ENCODE results near the gene ZC3H12C. TPM values are rescaled to one million over a fixed set of nuclear protein-coding genes. Genes with fewer than 3 reads are reported as not detected.

Gene ZC3H12C
- total RNA-seq, 2 experiments from 2014 or later, result 0.10 to 0.20 TPM

DNA sequence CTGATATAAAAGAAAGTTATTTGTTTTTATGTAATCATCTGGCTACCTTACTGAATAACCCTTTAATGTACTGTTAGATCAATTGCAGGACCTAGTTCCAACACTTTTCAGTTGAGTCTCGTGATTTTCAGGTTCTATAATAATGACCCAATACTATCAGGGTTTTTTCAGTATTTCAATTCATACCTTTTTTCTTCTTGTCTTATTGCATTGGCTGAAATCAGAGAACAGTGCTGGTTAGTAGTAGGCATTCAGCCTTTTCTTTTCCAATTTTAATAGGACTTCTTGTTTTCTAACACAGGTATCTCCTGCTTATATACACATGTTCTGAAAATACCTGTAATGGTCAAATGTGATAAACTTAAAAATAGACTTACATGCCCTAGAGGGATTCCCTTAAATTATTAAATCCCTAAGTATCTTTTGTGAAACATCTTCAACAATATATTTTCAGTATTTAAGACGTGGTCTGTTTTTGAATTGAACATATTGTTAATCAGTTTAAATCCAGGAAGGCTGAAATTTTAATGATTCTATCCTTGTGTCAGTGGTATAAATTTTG, 13.6 kb downstream of the ZC3H12C start:
- Mint-ChIP-seq H3K4me1 (no peaks in the 10 kb centered on the region), H3K27me3 (peaks cover 8% of the 10 kb centered on the region), H3K4me3 (no peak overlapping the region), H3K36me3 (no peaks in the 10 kb centered on the region), H3K9me3 (peaks cover 4% of the 10 kb centered on the region), H3K27ac (no peak overlapping the region)
- DNase-seq, result no peak

DNA sequence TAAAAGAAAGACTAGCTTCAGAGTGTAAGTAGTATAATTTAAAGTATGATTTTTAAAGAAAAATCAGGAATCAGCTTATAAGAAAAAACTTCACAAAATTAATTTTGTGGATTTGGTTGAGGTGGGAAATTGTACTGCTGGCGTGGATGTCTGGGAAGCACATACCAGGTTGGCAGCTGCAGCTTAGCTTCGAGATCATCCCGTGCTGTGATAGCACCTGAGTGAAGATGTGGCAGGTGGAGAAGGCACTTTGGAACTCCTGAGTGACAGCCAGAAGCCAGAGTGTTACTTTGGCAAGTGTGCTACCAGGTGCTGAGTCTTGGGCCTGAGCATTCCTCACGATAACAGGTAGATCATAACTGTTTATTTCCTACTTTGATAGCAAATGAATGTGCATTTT, 17.7 kb downstream of the ZC3H12C start:
- no peak for DNase-seq
- Mint-ChIP-seq H3K9me3 (peaks cover 4% of the 10 kb centered on the region), H3K27me3 (peaks cover 5% of the 10 kb centered on the region), H3K36me3 (no peaks in the 10 kb centered on the region), H3K27ac (no peak overlapping the region), H3K4me1 (no peaks in the 10 kb centered on the region), H3K4me3 (no peak overlapping the region)

DNA sequence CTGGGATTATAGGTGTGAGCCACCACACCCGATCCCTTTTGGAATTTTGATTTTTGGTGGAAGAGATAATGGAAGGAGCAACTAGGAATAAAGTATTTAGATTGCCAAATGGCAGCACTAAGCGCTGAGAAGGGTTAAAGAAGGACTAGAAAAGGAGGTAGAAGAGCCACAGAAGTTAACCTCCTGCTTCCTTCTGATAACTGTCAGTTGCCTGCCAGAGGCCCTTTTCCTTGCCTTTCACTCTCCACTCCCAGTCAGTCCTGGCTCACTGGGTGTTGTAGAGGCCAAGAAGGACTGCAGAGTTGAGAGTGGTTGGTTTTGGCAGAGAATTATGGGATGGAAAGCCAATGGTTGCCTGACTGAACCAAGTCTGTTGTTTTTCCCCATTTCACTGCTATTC, 19.3 kb downstream of the ZC3H12C start:
- no peaks in the 10 kb centered on the region for H3K9me3 Mint-ChIP-seq
- H3K27me3 Mint-ChIP-seq, result peaks cover 4% of the 10 kb centered on the region
- DNase-seq, result no peak
- no peaks in the 10 kb centered on the region for H3K36me3 Mint-ChIP-seq
- no peaks in the 10 kb centered on the region for H3K4me1 Mint-ChIP-seq
- H3K4me3 Mint-ChIP-seq, result no peak overlapping the region
- H3K27ac Mint-ChIP-seq, result no peak overlapping the region

DNA sequence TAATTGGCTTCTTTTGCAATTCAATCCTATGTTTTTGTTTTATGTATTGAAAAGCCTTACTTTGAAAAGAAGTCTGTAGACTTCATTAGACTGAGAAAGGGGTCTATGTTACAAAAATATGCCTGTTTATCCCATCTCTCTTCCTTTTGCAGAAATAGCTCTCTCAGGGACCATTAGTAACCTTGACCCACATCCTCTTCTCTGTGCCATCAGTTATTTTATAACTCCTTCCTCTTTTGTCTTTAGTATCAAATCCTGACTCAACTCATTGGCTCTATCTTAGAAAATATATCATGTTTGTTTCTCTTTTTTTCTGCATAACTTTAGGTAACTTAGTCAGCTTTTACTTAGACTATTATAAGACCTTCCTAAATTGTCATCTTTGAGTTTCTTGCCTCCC, 20.3 kb downstream of the ZC3H12C start:
- DNase-seq, result no peak
- H3K27me3 Mint-ChIP-seq, result peaks cover 4% of the 10 kb centered on the region
- H3K4me1 Mint-ChIP-seq, result no peaks in the 10 kb centered on the region
- no peaks in the 10 kb centered on the region for H3K36me3 Mint-ChIP-seq
- no peaks in the 10 kb centered on the region for H3K9me3 Mint-ChIP-seq
- H3K4me3 Mint-ChIP-seq, result no peak overlapping the region
- no peak overlapping the region for H3K27ac Mint-ChIP-seq

DNA sequence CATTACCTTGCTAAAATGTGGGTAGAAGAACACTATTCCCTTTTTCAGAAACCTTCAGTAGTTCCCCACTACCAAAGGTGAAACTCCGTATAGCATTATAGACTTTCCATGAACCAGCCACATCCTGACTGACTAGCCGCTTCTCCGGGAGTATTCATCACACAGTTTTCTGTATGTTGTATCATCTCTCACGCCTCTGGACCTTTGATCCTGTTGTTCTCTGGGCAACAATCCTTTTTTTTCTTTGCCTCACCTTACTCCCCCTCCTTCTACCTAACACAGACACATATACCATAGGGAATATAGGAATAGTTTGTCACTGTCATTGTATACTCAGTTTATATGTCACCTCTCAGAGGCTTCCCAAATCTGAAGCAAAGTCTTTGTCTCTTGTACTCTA, 20.8 kb downstream of the ZC3H12C start:
- no peaks in the 10 kb centered on the region for H3K4me1 Mint-ChIP-seq
- peaks cover 4% of the 10 kb centered on the region for H3K27me3 Mint-ChIP-seq
- DNase-seq, result no peak
- H3K4me3 Mint-ChIP-seq, result no peak overlapping the region
- H3K36me3 Mint-ChIP-seq, result no peaks in the 10 kb centered on the region
- H3K27ac Mint-ChIP-seq, result no peak overlapping the region
- no peaks in the 10 kb centered on the region for H3K9me3 Mint-ChIP-seq

DNA sequence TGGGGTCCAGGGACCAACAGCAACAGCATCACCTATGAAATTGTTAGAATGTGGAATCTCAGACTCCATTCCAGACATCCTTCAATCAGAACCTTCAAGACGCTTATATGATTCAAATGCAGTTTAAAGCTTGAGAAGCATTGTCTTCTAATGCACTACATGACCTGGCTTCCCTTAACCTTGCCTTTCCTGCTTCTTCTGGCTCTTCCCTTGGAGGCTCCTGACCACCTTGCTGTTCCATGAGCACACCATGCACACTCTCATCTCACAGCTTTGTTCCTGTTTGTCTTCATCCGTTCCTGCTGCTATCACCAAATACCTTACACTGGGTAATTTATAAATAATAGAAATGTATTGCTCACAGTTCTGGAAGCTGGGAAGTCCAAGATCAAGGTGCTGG, 26.1 kb downstream of the ZC3H12C start:
- DNase-seq, result no peak
- peaks cover 10% of the 10 kb centered on the region for H3K27me3 Mint-ChIP-seq
- H3K4me3 Mint-ChIP-seq, result no peak overlapping the region
- H3K36me3 Mint-ChIP-seq, result no peaks in the 10 kb centered on the region
- H3K9me3 Mint-ChIP-seq, result no peaks in the 10 kb centered on the region
- H3K27ac Mint-ChIP-seq, result no peak overlapping the region
- H3K4me1 Mint-ChIP-seq, result no peaks in the 10 kb centered on the region

DNA sequence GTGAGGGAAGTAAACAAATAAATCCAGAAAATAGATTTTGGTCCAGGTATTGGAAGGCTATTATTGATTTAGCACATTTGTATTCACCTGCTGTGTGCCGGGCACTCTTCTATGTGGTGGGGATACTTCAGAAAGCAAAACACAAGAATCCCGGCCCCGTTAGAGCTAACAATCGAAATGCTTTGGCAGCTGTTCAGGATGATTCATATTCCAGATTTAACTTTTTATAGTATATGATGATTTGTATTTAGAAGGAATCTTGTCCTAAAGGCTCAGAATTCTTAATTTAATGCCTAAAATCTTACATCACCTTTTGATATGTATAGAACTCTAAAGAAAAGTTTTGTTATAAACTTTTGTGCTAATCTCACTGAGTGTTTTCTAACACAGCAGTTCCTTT, 28.0 kb downstream of the ZC3H12C start:
- no peak for DNase-seq
- no peaks in the 10 kb centered on the region for H3K9me3 Mint-ChIP-seq
- peaks cover 6% of the 10 kb centered on the region for H3K27me3 Mint-ChIP-seq
- H3K4me1 Mint-ChIP-seq, result no peaks in the 10 kb centered on the region
- no peak overlapping the region for H3K4me3 Mint-ChIP-seq
- no peaks in the 10 kb centered on the region for H3K36me3 Mint-ChIP-seq
- H3K27ac Mint-ChIP-seq, result no peak overlapping the region

DNA sequence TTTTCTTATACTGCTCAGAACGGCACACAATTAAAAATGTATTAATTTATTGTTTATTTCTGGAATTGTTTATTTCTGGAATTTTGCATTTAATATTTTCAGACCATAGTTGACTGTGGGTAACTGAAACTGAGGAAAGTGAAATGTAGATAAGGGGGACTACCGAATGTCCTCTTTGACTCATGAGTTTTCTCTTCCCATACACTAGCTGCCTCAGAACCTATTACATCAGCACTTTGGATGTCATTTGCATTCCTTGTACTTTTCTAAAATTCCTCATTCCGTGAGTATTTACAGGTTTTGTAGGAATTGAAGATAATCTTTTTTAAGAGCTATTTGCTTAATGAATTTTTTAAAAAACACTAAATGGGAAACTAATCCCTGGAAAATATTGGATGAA, 29.8 kb downstream of the ZC3H12C start:
- no peak for DNase-seq
- Mint-ChIP-seq H3K4me1 (no peaks in the 10 kb centered on the region), H3K27me3 (peaks cover 10% of the 10 kb centered on the region), H3K9me3 (no peaks in the 10 kb centered on the region), H3K4me3 (no peak overlapping the region), H3K27ac (no peak overlapping the region), H3K36me3 (no peaks in the 10 kb centered on the region)

DNA sequence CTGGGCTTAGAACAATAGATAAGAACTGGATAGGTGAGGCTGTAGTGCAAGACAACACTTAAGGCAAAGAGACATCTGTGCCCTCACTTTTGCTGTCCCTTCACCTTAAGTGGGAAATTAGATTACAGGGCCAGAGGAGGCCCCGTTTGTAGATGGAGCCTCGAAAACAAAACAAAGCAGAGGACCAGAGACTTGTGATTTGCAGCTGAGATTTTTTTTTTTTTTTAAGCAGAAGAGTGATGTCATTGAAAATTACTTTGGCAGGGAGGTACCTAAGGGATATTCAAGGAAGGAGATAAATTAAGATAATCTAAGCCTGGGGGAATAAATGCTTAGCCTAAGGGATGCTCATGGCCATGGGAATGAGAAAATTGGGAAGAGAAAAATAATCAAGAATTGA, 31.4 kb downstream of the ZC3H12C start:
- peaks cover 10% of the 10 kb centered on the region for H3K27me3 Mint-ChIP-seq
- H3K4me3 Mint-ChIP-seq, result no peak overlapping the region
- no peaks in the 10 kb centered on the region for H3K9me3 Mint-ChIP-seq
- no peaks in the 10 kb centered on the region for H3K36me3 Mint-ChIP-seq
- H3K4me1 Mint-ChIP-seq, result no peaks in the 10 kb centered on the region
- no peak overlapping the region for H3K27ac Mint-ChIP-seq
- no peak for DNase-seq

DNA sequence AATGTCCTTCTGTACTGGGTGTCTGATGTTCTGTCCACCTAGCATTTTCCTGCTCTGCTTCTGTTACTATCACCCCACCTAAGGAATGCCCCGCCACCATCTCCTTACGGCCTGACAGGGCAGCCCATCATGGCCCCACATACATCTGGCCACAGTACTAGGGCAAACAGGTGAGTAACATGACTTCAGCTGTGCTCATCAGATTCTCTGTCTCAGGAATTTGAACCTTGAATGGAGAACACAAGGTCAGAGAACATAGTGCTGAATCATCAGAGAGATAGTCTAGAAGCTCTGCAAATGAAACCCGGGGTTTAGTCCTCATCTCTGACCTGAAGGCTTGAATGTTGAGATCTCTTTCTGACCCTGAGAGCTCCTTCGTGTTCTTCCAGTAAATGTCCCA, 32.4 kb downstream of the ZC3H12C start:
- Mint-ChIP-seq H3K4me3 (no peak overlapping the region), H3K4me1 (no peaks in the 10 kb centered on the region), H3K36me3 (no peaks in the 10 kb centered on the region), H3K9me3 (no peaks in the 10 kb centered on the region), H3K27me3 (peaks cover 4% of the 10 kb centered on the region), H3K27ac (no peak overlapping the region)
- no peak for DNase-seq

DNA sequence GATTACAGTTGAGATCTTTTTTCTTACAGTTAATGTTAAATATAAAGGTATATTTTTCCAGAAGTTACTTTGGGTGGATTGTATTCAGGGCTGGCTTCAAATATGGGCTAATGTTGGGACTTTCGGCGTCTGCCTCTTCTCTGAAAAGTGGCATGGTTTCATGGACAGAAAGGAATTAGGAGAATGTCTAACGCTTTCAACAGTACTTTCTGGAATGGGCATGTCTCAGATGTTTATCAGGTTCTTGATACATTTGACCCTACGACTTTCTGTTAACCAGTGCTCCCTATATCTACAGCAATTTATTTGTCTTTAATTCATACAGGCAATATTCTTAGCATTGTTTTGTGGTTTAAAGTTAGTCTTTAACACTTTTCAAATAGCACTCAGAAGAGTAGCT, 33.7 kb downstream of the ZC3H12C start:
- Mint-ChIP-seq H3K4me3 (no peak overlapping the region), H3K4me1 (no peaks in the 10 kb centered on the region), H3K9me3 (no peaks in the 10 kb centered on the region), H3K27ac (no peak overlapping the region), H3K27me3 (peaks cover 4% of the 10 kb centered on the region), H3K36me3 (no peaks in the 10 kb centered on the region)
- DNase-seq, result no peak

DNA sequence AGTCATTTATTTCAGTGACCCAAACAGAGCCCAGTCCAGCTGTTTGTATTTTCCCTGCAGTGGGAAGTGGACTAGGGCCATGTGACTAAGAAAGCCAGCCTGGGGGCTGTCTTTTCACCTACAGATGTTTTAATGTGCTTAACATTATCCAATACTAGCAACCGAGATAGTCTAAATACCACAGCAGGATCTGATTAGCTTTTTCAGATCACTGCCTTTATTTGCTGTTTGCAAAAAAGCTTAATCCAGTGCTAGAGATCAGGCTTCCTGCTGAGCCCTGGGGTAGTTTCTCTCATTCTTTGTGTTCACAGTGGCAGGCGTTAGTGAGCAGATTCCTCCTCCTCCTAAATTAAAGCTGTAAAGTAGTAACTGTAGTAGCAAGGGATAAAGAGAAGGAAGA, 35.0 kb downstream of the ZC3H12C start:
- H3K27me3 Mint-ChIP-seq, result peaks cover 4% of the 10 kb centered on the region
- H3K27ac Mint-ChIP-seq, result no peak overlapping the region
- DNase-seq, result no peak
- no peak overlapping the region for H3K4me3 Mint-ChIP-seq
- H3K36me3 Mint-ChIP-seq, result no peaks in the 10 kb centered on the region
- H3K9me3 Mint-ChIP-seq, result no peaks in the 10 kb centered on the region
- no peaks in the 10 kb centered on the region for H3K4me1 Mint-ChIP-seq

DNA sequence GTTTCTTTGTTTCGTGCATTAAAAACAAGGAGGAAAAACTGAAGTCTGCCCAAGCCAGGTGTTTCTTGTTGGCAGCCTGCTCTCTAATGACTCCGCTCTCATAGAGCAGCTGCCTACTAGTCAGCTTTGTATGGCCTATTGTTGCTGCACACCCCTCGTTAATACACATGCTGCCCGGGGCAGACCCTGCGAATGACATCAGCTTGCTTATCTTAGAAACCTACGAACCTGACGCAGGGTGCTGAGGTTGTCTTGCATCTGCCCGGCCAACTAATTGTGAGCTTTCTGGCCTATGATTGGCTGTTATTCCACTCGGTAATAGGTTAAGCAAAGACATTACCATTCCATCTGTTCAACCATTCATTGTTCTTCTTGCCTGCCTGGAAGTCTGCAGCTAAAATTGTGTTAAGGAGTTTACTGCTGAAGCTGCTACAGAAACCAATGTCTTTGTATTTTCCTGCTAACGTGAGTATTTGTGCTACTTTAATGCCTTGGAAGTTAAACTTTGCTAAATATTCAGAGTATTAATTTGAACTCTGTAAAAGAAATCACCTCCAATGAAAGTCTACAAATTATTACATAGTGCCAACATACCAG, 37.5 kb downstream of the ZC3H12C start:
- no peak for DNase-seq
- no peaks in the 10 kb centered on the region for H3K9me3 Mint-ChIP-seq
- H3K27ac Mint-ChIP-seq, result no peak overlapping the region

DNA sequence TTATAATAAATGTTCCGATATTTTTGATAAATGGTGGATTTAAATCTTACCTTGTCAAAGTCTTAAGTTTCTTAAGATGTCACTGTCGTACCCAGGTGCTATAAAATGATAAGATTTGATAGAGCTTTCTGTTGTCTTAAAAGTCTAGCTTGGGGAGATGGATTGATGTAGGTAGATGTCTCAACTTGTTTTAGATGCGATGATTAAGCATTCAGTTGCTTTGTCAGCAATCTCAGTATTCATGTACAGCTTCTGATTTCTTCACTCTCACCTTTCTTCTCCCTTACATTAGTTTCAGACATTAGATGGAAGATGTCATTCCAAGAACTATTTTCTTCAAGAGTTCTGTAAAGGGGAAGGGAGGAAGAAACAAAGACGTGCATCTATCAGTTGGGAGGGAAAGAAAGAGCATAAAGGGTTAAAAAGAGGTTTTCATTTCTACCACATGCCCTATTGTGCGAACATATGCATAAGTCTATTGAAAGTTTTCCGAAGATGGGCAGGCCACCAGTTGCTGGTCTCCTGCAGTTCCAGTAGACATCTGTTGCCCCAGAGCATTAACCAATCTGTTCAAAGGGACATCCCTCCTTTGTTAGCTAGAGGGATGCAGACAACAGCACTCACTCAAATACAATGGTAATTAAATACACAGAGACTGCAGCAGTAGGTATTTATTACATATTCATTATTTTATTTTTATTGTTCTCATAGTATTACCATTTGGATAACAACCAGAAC, 38.4 kb downstream of the ZC3H12C start:
- Mint-ChIP-seq H3K4me1 (no peaks in the 10 kb centered on the region), H3K4me3 (no peak overlapping the region), H3K27me3 (peaks cover 8% of the 10 kb centered on the region), H3K36me3 (no peaks in the 10 kb centered on the region), H3K27ac (no peak overlapping the region), H3K9me3 (no peaks in the 10 kb centered on the region)
- DNase-seq, result no peak

More for the DNA sequence above, 37.5 kb downstream of the ZC3H12C start:
- H3K4me3 Mint-ChIP-seq, result no peak overlapping the region
- no peaks in the 10 kb centered on the region for H3K4me1 Mint-ChIP-seq
- H3K36me3 Mint-ChIP-seq, result no peaks in the 10 kb centered on the region
- peaks cover 8% of the 10 kb centered on the region for H3K27me3 Mint-ChIP-seq

DNA sequence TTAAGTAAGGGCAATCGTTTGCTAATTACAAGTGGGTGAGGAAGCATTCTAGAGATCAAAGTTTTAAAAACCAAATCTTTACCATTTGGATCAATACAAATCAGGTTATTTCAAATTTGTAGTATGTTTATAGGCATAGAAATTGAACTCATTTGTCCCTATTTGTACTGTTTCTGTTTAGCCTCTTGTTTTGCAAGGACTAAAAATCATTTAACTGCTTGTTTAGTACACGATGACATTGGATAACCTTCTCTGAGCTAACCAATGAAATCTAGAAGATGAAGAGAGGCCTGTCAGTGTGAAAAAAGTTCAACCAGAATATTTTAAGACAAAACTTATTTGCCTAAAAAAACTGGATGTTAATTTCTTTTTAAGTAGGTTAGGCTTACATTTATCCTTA, 40.0 kb downstream of the ZC3H12C start:
- H3K36me3 Mint-ChIP-seq, result no peaks in the 10 kb centered on the region
- H3K27me3 Mint-ChIP-seq, result peaks cover 4% of the 10 kb centered on the region
- H3K9me3 Mint-ChIP-seq, result no peaks in the 10 kb centered on the region
- no peak overlapping the region for H3K4me3 Mint-ChIP-seq
- no peak overlapping the region for H3K27ac Mint-ChIP-seq
- DNase-seq, result no peak
- H3K4me1 Mint-ChIP-seq, result no peaks in the 10 kb centered on the region

DNA sequence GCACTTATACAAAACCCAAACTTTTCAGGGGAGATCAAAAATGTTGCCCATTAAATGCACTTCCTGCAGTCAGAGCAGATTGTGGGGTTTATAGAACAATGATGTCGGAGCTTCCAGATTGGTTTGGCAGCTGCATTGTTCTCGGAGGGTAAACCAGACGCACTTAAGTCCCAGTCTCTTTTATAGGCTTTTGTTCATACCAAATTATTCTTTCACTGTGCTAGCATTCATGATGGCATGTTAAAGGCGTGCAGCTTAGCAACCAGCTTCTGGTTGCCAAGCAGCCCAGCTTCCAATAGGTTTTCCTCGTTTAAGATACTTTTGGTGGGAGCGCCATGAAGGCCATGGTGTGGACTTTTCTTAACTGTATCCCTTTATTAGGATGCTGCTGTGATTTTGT, 40.9 kb downstream of the ZC3H12C start:
- H3K4me3 Mint-ChIP-seq, result no peak overlapping the region
- H3K27me3 Mint-ChIP-seq, result peaks cover 4% of the 10 kb centered on the region
- DNase-seq, result no peak
- no peaks in the 10 kb centered on the region for H3K36me3 Mint-ChIP-seq
- no peaks in the 10 kb centered on the region for H3K9me3 Mint-ChIP-seq
- no peak overlapping the region for H3K27ac Mint-ChIP-seq
- no peaks in the 10 kb centered on the region for H3K4me1 Mint-ChIP-seq
